Measurements from ENCODE around the gene CFAP46.
"Not testable (repeated sequence)": the region's sequence is repeated elsewhere in the genome, so short reads cannot be mapped to it uniquely, and the experiment has no call there.

Gene CFAP46

GRCh38 chr10:132898391-132899053, 43.8 kb downstream of the CFAP46 start:
- no peak for DNase-seq

- DNase-seq, result no peak
Observed at GRCh38 chr10:132897516-132898381, 44.6 kb downstream of the CFAP46 start.

GRCh38 chr10:132893786-132894185, 48.6 kb downstream of the CFAP46 start:
- DNase-seq, result not testable (repeated sequence)

- DNase-seq, result no peak
Observed at GRCh38 chr10:132893090-132893489, 49.3 kb downstream of the CFAP46 start.

GRCh38 chr10:132892004-132892403, 50.4 kb downstream of the CFAP46 start:
- DNase-seq, result no peak

- no peak for DNase-seq
Observed at GRCh38 chr10:132891368-132891767, 51.0 kb downstream of the CFAP46 start.

- DNase-seq, result no peak
Observed at GRCh38 chr10:132890301-132890700, 52.1 kb downstream of the CFAP46 start.

GRCh38 chr10:132889556-132889955, 52.8 kb downstream of the CFAP46 start:
- DNase-seq, result no peak

GRCh38 chr10:132888898-132889490, 53.4 kb downstream of the CFAP46 start:
- DNase-seq, result no peak

GRCh38 chr10:132888446-132888845, 53.9 kb downstream of the CFAP46 start:
- not testable (repeated sequence) for DNase-seq

GRCh38 chr10:132886211-132887099, 55.9 kb downstream of the CFAP46 start:
- DNase-seq, result no peak

GRCh38 chr10:132885451-132886210, 56.7 kb downstream of the CFAP46 start:
- no peak for DNase-seq

- no peak for DNase-seq
Observed at GRCh38 chr10:132884691-132885271, 57.6 kb downstream of the CFAP46 start.

GRCh38 chr10:132884041-132884440, 58.3 kb downstream of the CFAP46 start:
- DNase-seq, result no peak

- no peak for DNase-seq
Observed at GRCh38 chr10:132883391-132883881, 58.9 kb downstream of the CFAP46 start.

GRCh38 chr10:132882069-132882951, 60.1 kb downstream of the CFAP46 start:
- no peak for DNase-seq

GRCh38 chr10:132881186-132881920, 61.0 kb downstream of the CFAP46 start:
- no peak for DNase-seq

- DNase-seq, result no peak
Observed at GRCh38 chr10:132880128-132880981, 62.0 kb downstream of the CFAP46 start.

All from left hindlimb (tissue), 1 donor.